Smooth muscle cell of bladder (primary cell): ENCODE data around the gene IFNAR2. TPM values are rescaled to one million over a fixed set of nuclear protein-coding genes. Genes with fewer than 3 reads are reported as not detected.

Source experiments
- total RNA-seq: library from RNA; depleted of rRNA; stranded (reverse); fragments of >200 nt; gene quantifications from 2 replicates; pipeline ENCODE4 v1.2.3, GENCODE V29; 2014

IFNAR2 gene
- total RNA-seq: 3.4 and 5.2 TPM in 2 replicates

GRCh38 chr21:33229784-33230544 lies at the start of gene IFNAR2:
Gene IFNAR2, plus strand, starts transcription at chr21:33229938. Its CDS starts 11,985 bp downstream, at chr21:33241923.

DNA sequence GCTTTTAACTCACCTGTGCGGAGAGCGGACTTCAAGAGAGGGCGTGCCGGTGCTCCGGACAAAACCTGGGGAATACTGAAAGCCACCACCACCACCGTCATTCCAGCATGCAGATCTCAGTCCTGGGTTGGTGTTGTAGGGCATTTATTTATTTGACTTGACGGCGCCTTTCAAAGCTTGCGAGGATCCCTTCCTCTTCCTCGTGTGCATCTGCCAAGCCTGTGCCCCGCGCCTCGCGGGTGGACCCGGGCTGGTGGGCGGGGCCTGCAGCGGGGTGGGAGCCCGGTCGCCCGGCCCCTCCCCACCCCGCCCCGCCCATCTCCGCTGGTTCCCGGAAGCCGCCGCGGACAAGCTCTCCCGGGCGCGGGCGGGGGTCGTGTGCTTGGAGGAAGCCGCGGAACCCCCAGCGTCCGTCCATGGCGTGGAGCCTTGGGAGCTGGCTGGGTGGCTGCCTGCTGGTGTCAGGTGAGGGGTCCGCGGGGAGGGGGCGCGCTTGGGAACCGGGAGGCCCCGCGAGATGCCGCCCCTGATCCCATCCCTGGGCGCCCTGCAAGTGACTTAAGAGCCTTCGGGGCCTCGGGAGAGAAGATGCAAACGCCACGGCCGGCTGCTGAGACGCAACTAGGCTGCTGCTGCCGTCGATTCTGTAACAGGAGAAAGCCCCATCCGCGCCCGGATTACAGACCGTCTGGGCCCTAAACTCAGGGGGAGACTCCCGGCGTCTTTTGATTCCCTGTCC lies 36.5 kb downstream of the IFNAR2 start, which contains the start of gene IL10RB:
Gene IL10RB (plus strand): TSS at position 318 of the 739 bp plus-strand sequence. CDS start 99 bp downstream, at position 417.

Other genes with a start within 250 kb of the IFNAR2 start
- not detected in 2 replicates for gene OLIG2, start 204.0 kb upstream of the IFNAR2 start, total RNA-seq
- not detected in 2 replicates for gene OLIG1, start 159.8 kb upstream of the IFNAR2 start, total RNA-seq
- gene IL10RB, start 36.4 kb downstream of the IFNAR2 start, total RNA-seq: 67.6 and 67.7 TPM in 2 replicates
- 10.1 and 15.9 TPM in 2 replicates for gene IFNAR1, start 95.0 kb downstream of the IFNAR2 start, total RNA-seq
- gene IFNGR2, start 173.5 kb downstream of the IFNAR2 start, total RNA-seq: 51.2 and 69.2 TPM in 2 replicates